Lower lobe of right lung (tissue), 2 donors: ENCODE data around the gene CCL20. TPM values are rescaled to one million over a fixed set of nuclear protein-coding genes. Genes with fewer than 3 reads are reported as not detected.

Source experiments
- ATAC-seq, 2 donors: fragments of 200-7000 bp; cut with Tn5 transposase; one replicate each; pipeline ENCODE4 v1.9.1; 2020 to 2022; ENCODE audit warnings: mild to moderate bottlenecking in 2 of 2, moderate library complexity in 2 of 2
- DNase-seq: peaks from one replicate; pipeline ENCODE4 v3.0.0-alpha.2; 2020
- H3K27ac ChIP-seq: fragments of 200-600 bp; one replicate; pipeline ENCODE4 v1.8.0; 2022
- H3K27me3 ChIP-seq: fragments of 200-600 bp; one replicate; pipeline ENCODE4 v1.8.0; 2022; ENCODE audit warnings: low read depth
- H3K36me3 ChIP-seq: fragments of 200-600 bp; one replicate; pipeline ENCODE4 v1.8.0; 2022; ENCODE audit warnings: mild to moderate bottlenecking
- H3K4me1 ChIP-seq: fragments of 200-600 bp; one replicate; pipeline ENCODE4 v1.8.0; 2022
- H3K4me3 ChIP-seq: fragments of 200-600 bp; one replicate; pipeline ENCODE4 v1.8.0; 2022; ENCODE audit warnings: mild to moderate bottlenecking
- H3K9me3 ChIP-seq: fragments of 200-600 bp; one replicate; pipeline ENCODE4 v1.8.0; 2022
- intact Hi-C: fragments of 100-400 bp; cut with DNase I; formaldehyde crosslinking; loops from one replicate; pipeline ENCODE4 v1.11.0; 2022
- total RNA-seq: library from RNA; stranded (reverse); fragmentation: NEBNext Ultra II Directional; extraction: Animal tissue kit (Norgen Biotek cat#: 25700); gene quantifications from one replicate; pipeline ENCODE4 v1.2.1, GENCODE V29; 2021
- TF ChIP-seq, protein P1 (sequence below): fragments of 200-600 bp; IDR thresholded peaks from one replicate; pipeline ENCODE4 v1.8.0; 2022; ENCODE audit warnings: antibody characterized with exemption, mild to moderate bottlenecking
- donor health status: DM: no; HTN: yes; CAD: no; lungs with severe emphysema.

CCL20 gene
- total RNA-seq, 1 donor from 2014 or later: 1.6 TPM

- H3K27ac ChIP-seq: no peak overlapping the region
- H3K9me3 ChIP-seq: no peaks in the 10 kb centered on the region
- no peaks in the 10 kb centered on the region for H3K27me3 ChIP-seq
- ATAC-seq (no peak), DNase-seq (no peak)
- intact Hi-C loops: no loop called here
- TF ChIP-seq, protein P1, sequence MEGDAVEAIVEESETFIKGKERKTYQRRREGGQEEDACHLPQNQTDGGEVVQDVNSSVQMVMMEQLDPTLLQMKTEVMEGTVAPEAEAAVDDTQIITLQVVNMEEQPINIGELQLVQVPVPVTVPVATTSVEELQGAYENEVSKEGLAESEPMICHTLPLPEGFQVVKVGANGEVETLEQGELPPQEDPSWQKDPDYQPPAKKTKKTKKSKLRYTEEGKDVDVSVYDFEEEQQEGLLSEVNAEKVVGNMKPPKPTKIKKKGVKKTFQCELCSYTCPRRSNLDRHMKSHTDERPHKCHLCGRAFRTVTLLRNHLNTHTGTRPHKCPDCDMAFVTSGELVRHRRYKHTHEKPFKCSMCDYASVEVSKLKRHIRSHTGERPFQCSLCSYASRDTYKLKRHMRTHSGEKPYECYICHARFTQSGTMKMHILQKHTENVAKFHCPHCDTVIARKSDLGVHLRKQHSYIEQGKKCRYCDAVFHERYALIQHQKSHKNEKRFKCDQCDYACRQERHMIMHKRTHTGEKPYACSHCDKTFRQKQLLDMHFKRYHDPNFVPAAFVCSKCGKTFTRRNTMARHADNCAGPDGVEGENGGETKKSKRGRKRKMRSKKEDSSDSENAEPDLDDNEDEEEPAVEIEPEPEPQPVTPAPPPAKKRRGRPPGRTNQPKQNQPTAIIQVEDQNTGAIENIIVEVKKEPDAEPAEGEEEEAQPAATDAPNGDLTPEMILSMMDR: no peak
- H3K36me3 ChIP-seq: no peaks in the 10 kb centered on the region
- H3K4me1 ChIP-seq: no peaks in the 10 kb centered on the region
- H3K4me3 ChIP-seq: no peak overlapping the region
Measured at GRCh38 chr2:227861011-227861410, 47.4 kb downstream of the CCL20 start.

DNA sequence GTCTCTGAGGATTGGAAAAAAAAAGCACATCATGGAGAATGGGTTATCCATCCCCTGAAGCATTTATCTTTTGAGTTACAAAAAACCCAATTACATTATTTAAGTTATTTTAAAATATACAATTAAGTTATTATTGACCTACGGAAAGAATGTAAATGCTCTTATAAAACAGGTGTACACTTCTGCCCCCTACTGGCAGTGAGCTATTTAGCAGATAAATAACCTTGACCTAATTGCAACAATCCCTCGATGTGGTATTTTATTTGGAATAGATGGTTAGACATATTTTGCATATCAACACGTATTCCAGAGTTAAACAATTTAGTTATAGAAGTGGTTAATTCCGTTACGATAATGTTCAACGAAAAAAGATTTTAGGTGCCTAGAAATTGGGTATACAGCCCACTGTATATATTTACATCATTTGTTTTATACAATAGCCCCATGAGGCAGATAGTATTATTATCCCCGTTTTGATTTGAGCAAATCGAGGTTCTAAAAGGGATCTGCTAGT lies 48.6 kb downstream of the CCL20 start:
- DNase-seq (no peak), ATAC-seq (peak in 1 of 2 donors; percentile 58)
- Histone ChIP-seq H3K9me3 (no peaks in the 10 kb centered on the region), H3K36me3 (no peaks in the 10 kb centered on the region), H3K27ac (no peak overlapping the region), H3K4me1 (no peaks in the 10 kb centered on the region), H3K4me3 (no peak overlapping the region), H3K27me3 (no peaks in the 10 kb centered on the region)
- intact Hi-C loops: no loop called here
- TF ChIP-seq, protein P1: peak; percentile 70

- H3K27me3 ChIP-seq: no peaks in the 10 kb centered on the region
- no peak overlapping the region for H3K4me3 ChIP-seq
- TF ChIP-seq, protein P1: no peak
- no peaks in the 10 kb centered on the region for H3K36me3 ChIP-seq
- H3K27ac ChIP-seq: no peak overlapping the region
- H3K9me3 ChIP-seq: no peaks in the 10 kb centered on the region
- no peak for DNase-seq
- ATAC-seq: peak; percentile 44 to 62
- intact Hi-C loops: no loop called here
- no peaks in the 10 kb centered on the region for H3K4me1 ChIP-seq
Measured at GRCh38 chr2:227862741-227863588, 49.3 kb downstream of the CCL20 start.

DNA sequence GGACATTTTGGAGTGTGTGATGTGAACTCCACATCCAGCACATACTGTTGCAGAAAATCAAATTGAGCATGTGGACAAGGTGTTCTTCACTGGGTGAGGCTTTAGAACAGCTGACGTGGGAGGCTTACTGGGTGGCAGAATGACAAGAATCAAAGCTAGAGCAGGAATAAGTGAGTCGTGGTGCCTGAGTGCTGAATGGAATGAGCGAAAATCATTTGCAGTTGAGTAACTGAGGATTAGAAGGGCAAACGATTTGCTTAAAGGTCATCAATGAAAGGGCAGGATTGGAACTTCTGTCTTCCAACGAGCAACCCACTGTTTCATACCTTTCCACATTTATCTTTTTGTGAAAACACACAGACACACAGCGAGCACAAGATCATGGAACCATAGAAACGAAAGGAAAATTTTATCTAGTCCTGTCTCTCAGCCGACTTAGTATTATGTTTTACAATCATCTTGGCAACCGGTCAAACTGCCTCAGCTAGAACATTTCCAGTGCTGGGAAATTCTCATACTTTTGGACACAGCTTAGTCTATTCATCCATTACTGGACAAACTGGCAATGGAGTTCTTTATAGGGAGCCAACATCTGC lies 50.6 kb downstream of the CCL20 start:
- intact Hi-C loops: no loop called here
- peak in 1 of 2 donors; percentile 44 for ATAC-seq
- DNase-seq: no peak

GRCh38 chr2:227865291-227865690 lies 51.6 kb downstream of the CCL20 start:
- ATAC-seq (no peak), DNase-seq (no peak)
- H3K4me3 ChIP-seq: no peak overlapping the region
- no peaks in the 10 kb centered on the region for H3K9me3 ChIP-seq
- H3K27ac ChIP-seq: no peak overlapping the region
- no peaks in the 10 kb centered on the region for H3K4me1 ChIP-seq
- H3K27me3 ChIP-seq: peaks cover 4% of the 10 kb centered on the region
- TF ChIP-seq, protein P1: no peak
- intact Hi-C loops: no loop called here
- no peaks in the 10 kb centered on the region for H3K36me3 ChIP-seq

More for the DNA sequence above, 50.6 kb downstream of the CCL20 start:
- H3K4me1 ChIP-seq: no peaks in the 10 kb centered on the region
- peaks cover 4% of the 10 kb centered on the region for H3K27me3 ChIP-seq
- H3K36me3 ChIP-seq: no peaks in the 10 kb centered on the region
- peak overlapping the region; percentile 9 for H3K27ac ChIP-seq
- H3K4me3 ChIP-seq: no peak overlapping the region
- TF ChIP-seq, protein P1: no peak
- H3K9me3 ChIP-seq: no peaks in the 10 kb centered on the region

Other genes starting within 250 kb of the CCL20 start
- gene SCYGR2, start 214.9 kb upstream of the CCL20 start, total RNA-seq: not detected
- gene SCYGR3, start 199.0 kb upstream of the CCL20 start, total RNA-seq: not detected
- gene SCYGR4, start 196.3 kb upstream of the CCL20 start, total RNA-seq: not detected
- not detected for gene SCYGR5, start 147.0 kb upstream of the CCL20 start, total RNA-seq
- gene SLC19A3, start 95.8 kb upstream of the CCL20 start, total RNA-seq: 40.7 TPM
- not detected for gene SCYGR6, start 89.1 kb upstream of the CCL20 start, total RNA-seq
- not detected for gene SCYGR7, start 85.5 kb upstream of the CCL20 start, total RNA-seq
- not detected for gene SCYGR8, start 67.9 kb upstream of the CCL20 start, total RNA-seq
- 4.9 TPM for gene DAW1, start 57.8 kb downstream of the CCL20 start, total RNA-seq